HCT116 (cell line): ENCODE measurements around the gene IFT20. TPM values are rescaled to one million over a fixed set of nuclear protein-coding genes. Genes with fewer than 3 reads are reported as not detected.
"Not testable (repeated sequence)": the region's sequence is repeated elsewhere in the genome, so short reads cannot be mapped to it uniquely, and the experiment has no call there.

ENCODE experiments used
- ATAC-seq: fragments of 200-7000 bp; cut with Tn5 transposase; 2 replicates; pipeline ENCODE4 v1.9.1; 2020; ENCODE audit warnings: mild to moderate bottlenecking, moderate library complexity
- BruUV-seq: library from RNA; stranded (reverse); fragments of 400-500 nt; replicated peaks from 2 replicates; lab custom pipeline; 2021; lab: Mats Ljungman, UMichigan
- CTCF ChIA-PET: fragments of 300-600 bp; sonication (Branson Sonifier 250); formaldehyde crosslinking; loops from one replicate; lab custom pipeline; 2021; ENCODE audit warnings: antibody characterized with exemption; lab: Charles Lee
- POLR2A ChIA-PET: fragments of 300-600, 350-600 bp; sonication (Branson Sonifier 250); formaldehyde crosslinking; loops from one replicate; lab custom pipeline; 2021; ENCODE audit warnings: antibody characterized with exemption; lab: Charles Lee
- RAD21 ChIA-PET, 2 experiments: fragments of 300-600 bp; sonication (Branson Sonifier 250); formaldehyde crosslinking; loops; one replicate each; lab custom pipeline; 2023; ENCODE audit warnings: low total read pairs in 2 of 2; ENCODE audit not compliant: uncharacterized antibody in 2 of 2, unreplicated experiment in 2 of 2, low non-redundant PET in 1 of 2; lab: Charles Lee
- DNase-seq: peaks from one replicate; pipeline ENCODE4 v3.0.0-alpha.2; 2010; ENCODE audit warnings: low read depth, low spot score
- H2AFZ ChIP-seq: fragments of 200-600 bp; shearing (Covaris generic), sonication (generic); 2 replicates; pipeline ENCODE4 v1.6.1; 2017; ENCODE audit warnings: low read depth, mixed run types, mixed read lengths, antibody characterized with exemption, low read length; ENCODE audit not compliant: poor library complexity, severe bottlenecking
- H3K27ac ChIP-seq: 2 replicates; pipeline ENCODE4 v1.5.1; 2012; ENCODE audit warnings: low read depth, low read length
- H3K27me3 ChIP-seq: fragments of 200-600 bp; sonication (generic); 2 replicates; pipeline ENCODE4 v1.6.1; 2016; ENCODE audit warnings: mixed run types, low read length, mixed read lengths; ENCODE audit not compliant: insufficient read depth
- H3K36me3 ChIP-seq, 2 experiments: fragments of 200-500 bp in 1 of 2; fragments of 200-600 bp in 1 of 2; sonication (Bioruptor generic) in 1 of 2; sonication (generic) in 1 of 2; 2 replicates each; pipeline versions ENCODE4 v1.5.1 to v1.6.1; 2014 to 2016; ENCODE audit warnings: low read length in 2 of 2, inconsistent platforms in 1 of 2, mixed read lengths in 1 of 2, mixed run types in 1 of 2; ENCODE audit not compliant: insufficient read depth in 2 of 2, control insufficient read depth in 1 of 2
- H3K4me1 ChIP-seq, 2 experiments: fragments of 200-600 bp in 1 of 2; sonication (generic) in 1 of 2; 2 replicates each; pipeline versions ENCODE4 v1.5.1 to v1.6.1; 2012 to 2017; ENCODE audit warnings: low read length in 2 of 2, inconsistent platforms in 1 of 2, mild to moderate bottlenecking in 1 of 2, mixed read lengths in 1 of 2, mixed run types in 1 of 2, moderate library complexity in 1 of 2; ENCODE audit not compliant: insufficient read depth in 2 of 2, control insufficient read depth in 1 of 2
- H3K4me2 ChIP-seq: fragments of 200-600 bp; sonication (generic); 2 replicates; pipeline ENCODE4 v1.6.1; 2017; ENCODE audit warnings: mixed run types, low read length, mixed read lengths
- H3K4me3 ChIP-seq, 2 experiments: fragments of 200-600 bp in 1 of 2; sonication (generic) in 1 of 2; replicated peaks in 1 of 2; 2 replicates each; pipeline ENCODE4 v1.5.1; 2011 to 2016; ENCODE audit warnings: low read length in 2 of 2, control low read depth in 1 of 2, low read depth in 1 of 2, mild to moderate bottlenecking in 1 of 2, mixed read lengths in 1 of 2, mixed run types in 1 of 2
- H3K79me2 ChIP-seq: fragments of 200-600 bp; sonication (generic); 2 replicates; pipeline ENCODE4 v1.6.1; 2017; ENCODE audit warnings: mild to moderate bottlenecking, mixed run types, low read length, moderate library complexity, mixed read lengths; ENCODE audit not compliant: insufficient read depth
- H3K9ac ChIP-seq: fragments of 200-600 bp; sonication (generic); 2 replicates; pipeline ENCODE4 v1.6.1; 2016; ENCODE audit warnings: low read length, mixed read lengths
- H3K9me2 ChIP-seq: fragments of 200-600 bp; sonication (generic), shearing (Covaris generic); 2 replicates; pipeline ENCODE4 v1.6.1; 2017; ENCODE audit warnings: mixed run types, mild to moderate bottlenecking, moderate library complexity; ENCODE audit not compliant: insufficient read depth
- H3K9me3 ChIP-seq, 2 experiments: fragments of 200-500 bp in 1 of 2; fragments of 200-600 bp in 1 of 2; sonication (Bioruptor generic) in 1 of 2; sonication (generic) in 1 of 2; 2 replicates each; pipeline ENCODE4 v1.6.1; 2014 to 2017; ENCODE audit warnings: low read length in 2 of 2, mixed read lengths in 2 of 2, inconsistent platforms in 1 of 2, low read depth in 1 of 2, mild to moderate bottlenecking in 1 of 2, mixed run types in 1 of 2, moderate library complexity in 1 of 2; ENCODE audit not compliant: control insufficient read depth in 1 of 2, insufficient read depth in 1 of 2
- H4K20me1 ChIP-seq: fragments of 200-600 bp; sonication (generic), shearing (Covaris generic); 2 replicates; pipeline ENCODE4 v1.6.1; 2017; ENCODE audit warnings: mixed run types, mild to moderate bottlenecking, moderate library complexity; ENCODE audit not compliant: insufficient read depth
- CBX3 ChIP-seq: IDR thresholded peaks from 2 replicates; pipeline ENCODE4 v1.6.1; 2012; ENCODE audit warnings: low read depth
- RAD21 ChIP-seq: IDR thresholded peaks from 2 replicates; pipeline ENCODE4 v1.6.1; 2012; ENCODE audit warnings: low read depth, mild to moderate bottlenecking
- SP1 ChIP-seq: IDR thresholded peaks from 2 replicates; pipeline ENCODE4 v1.6.1; 2012; ENCODE audit warnings: low read depth
- SRF ChIP-seq: IDR thresholded peaks from 2 replicates; pipeline ENCODE4 v1.6.1; 2012; ENCODE audit warnings: low read depth
- intact Hi-C: fragments of 100-400 bp; cut with micrococcal nuclease; formaldehyde crosslinking; loops from 2 replicates; pipeline ENCODE4 v1.10.0; 2022
- total RNA-seq: library from RNA; stranded (reverse); gene quantifications from one replicate; pipeline ENCODE4 v1.2.1, GENCODE V29; 2021; ENCODE audit not compliant: unreplicated experiment
- TF ChIP-seq, protein P1 (sequence below), 3 experiments: fragments of 200-600 bp in 1 of 3; sonication (generic) in 1 of 3; IDR thresholded peaks in 2 of 3; conservative IDR thresholded peaks in 1 of 3; 2 replicates each; pipeline ENCODE4 v1.5.1; 2012 to 2017; ENCODE audit warnings: low read depth in 2 of 3, low read length in 2 of 3, antibody characterized with exemption in 1 of 3, borderline replicate concordance in 1 of 3, control low read depth in 1 of 3, mild to moderate bottlenecking in 1 of 3, mixed read lengths in 1 of 3, mixed run types in 1 of 3, moderate library complexity in 1 of 3; ENCODE audit not compliant: insufficient read depth in 1 of 3
- TF ChIP-seq, protein P2 (sequence below): IDR thresholded peaks from 2 replicates; pipeline ENCODE4 v1.6.1; 2012; ENCODE audit warnings: low read depth
- TF ChIP-seq, protein P3 (sequence below): IDR thresholded peaks from 2 replicates; pipeline ENCODE4 v1.6.1; 2011; ENCODE audit warnings: mild to moderate bottlenecking, low read length, moderate library complexity; ENCODE audit not compliant: insufficient replicate concordance; ENCODE audit errors: extremely low read depth

The IFT20 gene
- total RNA-seq, 1 experiment from 2014 or later, result 21.7 TPM

DNA sequence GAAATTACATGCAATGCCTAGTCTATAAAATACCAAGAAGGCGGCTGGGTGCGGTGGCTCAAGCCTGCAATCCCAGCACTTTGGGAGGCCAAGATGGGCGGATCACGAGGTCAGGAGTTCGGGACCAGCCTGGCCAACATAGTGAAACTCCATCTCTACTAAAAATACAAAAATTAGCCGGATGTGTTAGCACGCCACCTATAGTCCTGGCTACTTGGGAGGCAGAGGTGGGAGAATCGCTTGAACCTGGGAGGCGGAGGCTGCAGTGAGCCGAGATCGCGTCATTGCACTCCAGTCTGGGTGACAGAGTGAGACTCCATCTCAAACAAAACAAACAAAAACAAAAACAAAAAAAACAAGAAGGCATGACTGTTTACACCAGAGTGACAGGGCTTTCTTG, 42.4 kb downstream of the IFT20 start:
- H3K9me2 ChIP-seq, POLR2A ChIA-PET, H3K4me3 ChIP-seq, H3K79me2 ChIP-seq, H3K9me3 ChIP-seq, H3K27ac ChIP-seq, H3K36me3 ChIP-seq, intact Hi-C loops, H3K9ac ChIP-seq, RAD21 ChIA-PET, H4K20me1 ChIP-seq, DNase-seq, H3K4me1 ChIP-seq, CTCF ChIA-PET, BruUV-seq, H3K27me3 ChIP-seq: not testable (repeated sequence)
- TF ChIP-seq, protein P1, sequence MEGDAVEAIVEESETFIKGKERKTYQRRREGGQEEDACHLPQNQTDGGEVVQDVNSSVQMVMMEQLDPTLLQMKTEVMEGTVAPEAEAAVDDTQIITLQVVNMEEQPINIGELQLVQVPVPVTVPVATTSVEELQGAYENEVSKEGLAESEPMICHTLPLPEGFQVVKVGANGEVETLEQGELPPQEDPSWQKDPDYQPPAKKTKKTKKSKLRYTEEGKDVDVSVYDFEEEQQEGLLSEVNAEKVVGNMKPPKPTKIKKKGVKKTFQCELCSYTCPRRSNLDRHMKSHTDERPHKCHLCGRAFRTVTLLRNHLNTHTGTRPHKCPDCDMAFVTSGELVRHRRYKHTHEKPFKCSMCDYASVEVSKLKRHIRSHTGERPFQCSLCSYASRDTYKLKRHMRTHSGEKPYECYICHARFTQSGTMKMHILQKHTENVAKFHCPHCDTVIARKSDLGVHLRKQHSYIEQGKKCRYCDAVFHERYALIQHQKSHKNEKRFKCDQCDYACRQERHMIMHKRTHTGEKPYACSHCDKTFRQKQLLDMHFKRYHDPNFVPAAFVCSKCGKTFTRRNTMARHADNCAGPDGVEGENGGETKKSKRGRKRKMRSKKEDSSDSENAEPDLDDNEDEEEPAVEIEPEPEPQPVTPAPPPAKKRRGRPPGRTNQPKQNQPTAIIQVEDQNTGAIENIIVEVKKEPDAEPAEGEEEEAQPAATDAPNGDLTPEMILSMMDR (IDR thresholded peaks at IDR 0.05 in 2 of 3, conservative IDR thresholded peaks at IDR 0.05 in 1 of 3; ENCODE audit: borderline replicate concordance in 1 of 3, insufficient read depth in 1 of 3, low read depth in 2 of 3, low read length in 2 of 3), result peak in 2 of 3 experiments; percentile 23 to 26; a peak in 3 of 6 replicates
- TF ChIP-seq CBX3, result peak; percentile 37; the same call in 1 of the 2 replicates
- TF ChIP-seq RAD21, result peak; percentile 38
- ATAC-seq, result peak; percentile 86
- Histone ChIP-seq H2AFZ (peak overlapping the region; percentile 95), H3K4me2 (peak overlapping the region; percentile 46)

DNA sequence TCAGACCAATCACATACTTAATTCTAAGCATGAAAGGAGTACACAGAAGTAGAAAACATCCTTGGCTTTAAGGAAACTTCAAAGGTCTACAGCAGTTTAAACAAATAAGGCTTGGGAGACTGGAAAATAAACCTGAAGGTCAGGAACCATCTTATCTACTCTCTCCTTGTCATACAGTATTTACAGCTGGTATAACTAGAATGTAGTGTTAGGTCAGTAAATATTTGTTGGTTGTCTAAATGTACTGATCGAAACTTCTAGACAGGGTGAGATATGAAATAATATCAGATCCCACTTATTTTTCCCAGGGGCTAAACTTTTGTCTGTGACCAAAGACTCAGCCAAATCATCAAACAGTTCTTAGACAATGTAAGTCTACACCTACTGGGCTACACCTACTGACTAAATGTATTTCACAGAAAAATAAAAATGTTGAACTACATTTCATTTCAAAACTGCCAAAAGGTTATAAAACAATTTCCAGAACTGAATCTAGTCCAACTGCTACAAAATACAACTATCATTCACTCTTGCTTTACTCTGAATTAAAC, 43.4 kb downstream of the IFT20 start:
- H3K27ac ChIP-seq, result no peak overlapping the region
- CTCF ChIA-PET, result no interaction called here
- peaks cover 0 to 4% of the 10 kb centered on the region in 2 experiments; a peak in 1 of 4 replicates for H3K4me1 ChIP-seq
- no peaks in the 10 kb centered on the region for H4K20me1 ChIP-seq
- H3K27me3 ChIP-seq, result no peaks in the 10 kb centered on the region
- ATAC-seq, result no peak
- no peaks in the 10 kb centered on the region for H3K9me3 ChIP-seq
- BruUV-seq, result no TSS peak
- H3K79me2 ChIP-seq, result no peaks in the 10 kb centered on the region
- no peak for DNase-seq
- POLR2A ChIA-PET, result no interaction called here
- H3K9me2 ChIP-seq, result no peaks in the 10 kb centered on the region
- intact Hi-C loops, result no loop called here
- no peak overlapping the region for H2AFZ ChIP-seq
- H3K9ac ChIP-seq, result no peak overlapping the region
- H3K4me2 ChIP-seq, result no peak overlapping the region
- no peaks in the 10 kb centered on the region for H3K36me3 ChIP-seq
- RAD21 ChIA-PET, result no interaction called here
- no peak overlapping the region for H3K4me3 ChIP-seq
- TF ChIP-seq, protein P1 (IDR thresholded peaks at IDR 0.05 in 2 of 3, conservative IDR thresholded peaks at IDR 0.05 in 1 of 3; ENCODE audit: borderline replicate concordance in 1 of 3, insufficient read depth in 1 of 3, low read depth in 2 of 3, low read length in 2 of 3), result no peak
- TF ChIP-seq, protein P2, sequence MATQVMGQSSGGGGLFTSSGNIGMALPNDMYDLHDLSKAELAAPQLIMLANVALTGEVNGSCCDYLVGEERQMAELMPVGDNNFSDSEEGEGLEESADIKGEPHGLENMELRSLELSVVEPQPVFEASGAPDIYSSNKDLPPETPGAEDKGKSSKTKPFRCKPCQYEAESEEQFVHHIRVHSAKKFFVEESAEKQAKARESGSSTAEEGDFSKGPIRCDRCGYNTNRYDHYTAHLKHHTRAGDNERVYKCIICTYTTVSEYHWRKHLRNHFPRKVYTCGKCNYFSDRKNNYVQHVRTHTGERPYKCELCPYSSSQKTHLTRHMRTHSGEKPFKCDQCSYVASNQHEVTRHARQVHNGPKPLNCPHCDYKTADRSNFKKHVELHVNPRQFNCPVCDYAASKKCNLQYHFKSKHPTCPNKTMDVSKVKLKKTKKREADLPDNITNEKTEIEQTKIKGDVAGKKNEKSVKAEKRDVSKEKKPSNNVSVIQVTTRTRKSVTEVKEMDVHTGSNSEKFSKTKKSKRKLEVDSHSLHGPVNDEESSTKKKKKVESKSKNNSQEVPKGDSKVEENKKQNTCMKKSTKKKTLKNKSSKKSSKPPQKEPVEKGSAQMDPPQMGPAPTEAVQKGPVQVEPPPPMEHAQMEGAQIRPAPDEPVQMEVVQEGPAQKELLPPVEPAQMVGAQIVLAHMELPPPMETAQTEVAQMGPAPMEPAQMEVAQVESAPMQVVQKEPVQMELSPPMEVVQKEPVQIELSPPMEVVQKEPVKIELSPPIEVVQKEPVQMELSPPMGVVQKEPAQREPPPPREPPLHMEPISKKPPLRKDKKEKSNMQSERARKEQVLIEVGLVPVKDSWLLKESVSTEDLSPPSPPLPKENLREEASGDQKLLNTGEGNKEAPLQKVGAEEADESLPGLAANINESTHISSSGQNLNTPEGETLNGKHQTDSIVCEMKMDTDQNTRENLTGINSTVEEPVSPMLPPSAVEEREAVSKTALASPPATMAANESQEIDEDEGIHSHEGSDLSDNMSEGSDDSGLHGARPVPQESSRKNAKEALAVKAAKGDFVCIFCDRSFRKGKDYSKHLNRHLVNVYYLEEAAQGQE, result no peak
- TF ChIP-seq, protein P3, sequence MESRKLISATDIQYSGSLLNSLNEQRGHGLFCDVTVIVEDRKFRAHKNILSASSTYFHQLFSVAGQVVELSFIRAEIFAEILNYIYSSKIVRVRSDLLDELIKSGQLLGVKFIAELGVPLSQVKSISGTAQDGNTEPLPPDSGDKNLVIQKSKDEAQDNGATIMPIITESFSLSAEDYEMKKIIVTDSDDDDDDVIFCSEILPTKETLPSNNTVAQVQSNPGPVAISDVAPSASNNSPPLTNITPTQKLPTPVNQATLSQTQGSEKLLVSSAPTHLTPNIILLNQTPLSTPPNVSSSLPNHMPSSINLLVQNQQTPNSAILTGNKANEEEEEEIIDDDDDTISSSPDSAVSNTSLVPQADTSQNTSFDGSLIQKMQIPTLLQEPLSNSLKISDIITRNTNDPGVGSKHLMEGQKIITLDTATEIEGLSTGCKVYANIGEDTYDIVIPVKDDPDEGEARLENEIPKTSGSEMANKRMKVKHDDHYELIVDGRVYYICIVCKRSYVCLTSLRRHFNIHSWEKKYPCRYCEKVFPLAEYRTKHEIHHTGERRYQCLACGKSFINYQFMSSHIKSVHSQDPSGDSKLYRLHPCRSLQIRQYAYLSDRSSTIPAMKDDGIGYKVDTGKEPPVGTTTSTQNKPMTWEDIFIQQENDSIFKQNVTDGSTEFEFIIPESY, result no peak
- TF ChIP-seq SP1, result no peak
- no peak for TF ChIP-seq SRF
